HepG2 (cell line): ENCODE data around the gene TCF25. TPM values are rescaled to one million over a fixed set of nuclear protein-coding genes. Genes with fewer than 3 reads are reported as not detected.

Experiments
- ATAC-seq: fragments of 200-7000 bp; cut with Tn5 transposase; 3 replicates; pipeline ENCODE4 v1.9.1; 2020; ENCODE audit warnings: mild to moderate bottlenecking, moderate library complexity
- BruUV-seq: library from RNA; stranded (reverse); fragments of 400-500 nt; replicated peaks from 2 replicates; lab custom pipeline; 2021; lab: Mats Ljungman, UMichigan
- CTCF ChIA-PET: fragments of 300-600 bp; formaldehyde crosslinking; extraction: SDS; loops from one replicate; lab custom pipeline; 2021; ENCODE audit warnings: low total read pairs, inconsistent platforms, low intra/inter-chr PET ratio; lab: Yijun Ruan, JAX
- POLR2A ChIA-PET: fragments of 350-600 bp; sonication (Branson Sonifier 250); formaldehyde crosslinking; loops from one replicate; lab custom pipeline; 2020; ENCODE audit warnings: antibody characterized with exemption, inconsistent platforms; lab: Yijun Ruan, JAX
- DNase-seq: peaks from one replicate; pipeline ENCODE4 v3.0.0-alpha.2; 2015; ENCODE audit warnings: low spot score
- FAIRE-seq: peaks from 3 replicates; lab custom pipeline; 2011; peaks lifted over from hg19 to GRCh38; lab: Jason Lieb, UNC
- H2AFZ ChIP-seq: one replicate; pipeline ENCODE4 v1.6.1; 2011; ENCODE audit warnings: low read length, inconsistent platforms
- H3K27ac ChIP-seq: fragments of 300-600 bp; 3 replicates; pipeline ENCODE4 v1.8.0; 2011; ENCODE audit warnings: mixed run types, mild to moderate bottlenecking, mixed read lengths, low read length, inconsistent platforms; ENCODE audit not compliant: insufficient read depth; ENCODE audit errors: extremely low read length
- H3K27me3 ChIP-seq, 2 experiments: fragments of 200-600 bp in 1 of 2; 2 replicates in 1 of 2; 3 replicates in 1 of 2; pipeline versions ENCODE4 v1.6.0 to v1.8.0; 2011; ENCODE audit warnings: low read length in 2 of 2, mild to moderate bottlenecking in 2 of 2, moderate library complexity in 2 of 2, inconsistent platforms in 1 of 2; ENCODE audit not compliant: insufficient read depth in 2 of 2, control insufficient read depth in 1 of 2
- H3K36me3 ChIP-seq, 2 experiments: fragments of 200-600 bp in 1 of 2; replicated peaks in 1 of 2; 2 replicates in 1 of 2; 3 replicates in 1 of 2; pipeline versions ENCODE4 v1.5.1 to v1.8.0; 2011; ENCODE audit warnings: low read length in 2 of 2, inconsistent platforms in 1 of 2; ENCODE audit not compliant: insufficient read depth in 2 of 2, control insufficient read depth in 1 of 2
- H3K4me1 ChIP-seq: 2 replicates; pipeline ENCODE4 v1.5.1; 2012; ENCODE audit warnings: low read length, inconsistent platforms; ENCODE audit not compliant: insufficient read depth
- H3K4me2 ChIP-seq: 2 replicates; pipeline ENCODE4 v1.6.0; 2011; ENCODE audit warnings: low read depth, low read length, inconsistent platforms
- H3K4me3 ChIP-seq, 3 experiments: fragments of 200-600 bp in 1 of 3; sonication (generic), shearing (Covaris generic) in 1 of 3; replicated peaks in 1 of 3; 2 replicates each; pipeline ENCODE4 v1.5.1; 2011 to 2016; ENCODE audit warnings: low read length in 3 of 3, inconsistent platforms in 2 of 3, low read depth in 2 of 3, mild to moderate bottlenecking in 2 of 3, control low read depth in 1 of 3, mixed read lengths in 1 of 3; ENCODE audit not compliant: insufficient read depth in 1 of 3
- H3K79me2 ChIP-seq: one replicate; pipeline ENCODE4 v1.6.1; 2011; ENCODE audit warnings: low read length, inconsistent platforms; ENCODE audit not compliant: insufficient read depth
- H3K9ac ChIP-seq: 2 replicates; pipeline ENCODE4 v1.6.0; 2011; ENCODE audit warnings: mild to moderate bottlenecking, low read depth, low read length, inconsistent platforms; ENCODE audit not compliant: insufficient read depth
- H3K9me3 ChIP-seq: 2 replicates; pipeline ENCODE4 v1.5.1; 2012; ENCODE audit warnings: mild to moderate bottlenecking, low read length
- H4K20me1 ChIP-seq: 2 replicates; pipeline ENCODE4 v1.6.0; 2011; ENCODE audit warnings: inconsistent platforms, mild to moderate bottlenecking, low read length, moderate library complexity; ENCODE audit not compliant: insufficient read depth
- HHEX ChIP-seq: IDR thresholded peaks from 2 replicates; pipeline ENCODE4 v1.6.1; 2016; ENCODE audit warnings: control low read depth
- HOXA7 ChIP-seq: sonication (generic); formaldehyde crosslinking; IDR thresholded peaks from 2 replicates; pipeline ENCODE4 v1.8.1; 2022; ENCODE audit warnings: mild to moderate bottlenecking, missing genetic modification reagents, moderate library complexity
- NBN ChIP-seq: fragments of 450-650 bp; conservative IDR thresholded peaks from 2 replicates; pipeline ENCODE4 v1.6.1; 2017
- ZFP1 ChIP-seq: IDR thresholded peaks from 2 replicates; pipeline ENCODE4 v1.6.1; 2016
- ZKSCAN8 ChIP-seq: IDR thresholded peaks from 2 replicates; pipeline ENCODE4 v1.6.1; 2016; ENCODE audit warnings: borderline replicate concordance, missing genetic modification reagents, missing compliant biosample characterization
- ZNF720 ChIP-seq: sonication (generic); formaldehyde crosslinking; IDR thresholded peaks from 2 replicates; pipeline ENCODE4 v1.4.0; 2020; ENCODE audit warnings: missing genetic modification reagents
- ZNF768 ChIP-seq: sonication (generic); formaldehyde crosslinking; IDR thresholded peaks from 2 replicates; pipeline ENCODE4 v1.4.0; 2020; ENCODE audit warnings: missing genetic modification reagents
- WGBS: methylation state at CpG from one replicate; pipeline ENCODE4 v1.1.6; 2017; ENCODE audit warnings: low lambda C conversion rate; 5-methylcytosine and 5-hydroxymethylcytosine counted together
- in situ Hi-C: cut with HindIII; loops from 2 replicates; pipeline ENCODE4 v1.10.0; 2017; ENCODE audit warnings: low pct_unique_long_range_greater_than_20kb; ENCODE audit not compliant: extremely low pct_ligation_motif_present
- intact Hi-C: fragments of 100-400 bp; cut with micrococcal nuclease; formaldehyde crosslinking; loops from one replicate; pipeline ENCODE4 v1.10.0; 2022; ENCODE audit not compliant: unreplicated experiment
- polyA plus RNA-seq, 8 experiments: library from polyadenylated mRNA; depleted of rRNA in 3 of 8; stranded (reverse) in 7 of 8; unstranded in 1 of 8; fragments of >200 nt; fragmentation: Illumina TruSeq in 4 of 8; extraction: Trizol in 4 of 8; gene quantifications; 2 replicates each; pipeline versions ENCODE4 v1.2.1 to v1.2.3, GENCODE V29; 2011 to 2016; ENCODE audit warnings: low read depth in 4 of 8, missing spikeins in 1 of 8, mixed read lengths in 1 of 8; ENCODE audit not compliant: insufficient read depth in 1 of 8
- total RNA-seq, 5 experiments: library from RNA; depleted of rRNA; stranded (reverse); fragments of >200 nt; fragmentation: Illumina TruSeq; extraction: Trizol; gene quantifications; 2 replicates each; pipeline ENCODE4 v1.2.3, GENCODE V29; 2016; ENCODE audit warnings: low read depth in 1 of 5
- TF ChIP-seq, protein P1 (sequence below): IDR thresholded peaks from 2 replicates; pipeline ENCODE4 v1.6.1; 2016; ENCODE audit warnings: missing compliant biosample characterization, missing genetic modification reagents, borderline replicate concordance
- TF ChIP-seq, protein P2 (sequence below): sonication (generic); formaldehyde crosslinking; IDR thresholded peaks from 2 replicates; pipeline ENCODE4 v1.4.0; 2020; ENCODE audit warnings: missing genetic modification reagents

TCF25 gene
- total and polyA plus RNA-seq, 2 of the 13 experiments (the other 11 are each of a cell fraction or from before 2014, with no cell fraction given), result 138 to 206 TPM

DNA sequence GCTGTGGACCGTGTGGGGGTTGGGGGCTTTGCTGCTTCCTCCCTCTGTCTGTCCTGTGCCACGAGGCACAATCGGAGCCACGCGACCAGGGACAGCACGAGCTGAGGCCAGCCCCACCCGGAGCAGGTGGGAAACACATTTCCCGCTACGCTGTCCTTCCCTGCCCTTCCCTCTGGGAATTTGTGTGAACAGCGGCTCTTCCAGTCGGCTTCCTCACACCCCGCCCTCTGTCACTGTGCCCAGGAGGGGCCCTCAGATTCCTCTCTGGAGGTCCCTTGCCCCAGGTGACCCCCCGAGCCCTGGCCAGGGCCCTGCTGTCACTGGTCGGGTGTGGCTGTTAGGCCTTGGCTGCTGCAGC lies 25.5 kb upstream of the TCF25 start:
- no TSS peak for BruUV-seq
- H3K9me3 ChIP-seq, result no peaks in the 10 kb centered on the region
- H3K27me3 ChIP-seq, result no peaks in the 10 kb centered on the region
- ChIA-PET POLR2A (no interaction called here), CTCF (no interaction called here)
- TF ChIP-seq HHEX (no peak), ZNF768 (CRISPR knock-in tag) (0 out of 2 replicates have a peak, but pooled peaks have one; percentile 18), HOXA7 (CRISPR knock-in tag) (no peak), NBN (no peak), ZNF720 (CRISPR knock-in tag) (no peak), ZFP1 (CRISPR knock-in tag) (no peak), ZKSCAN8 (CRISPR knock-in tag) (no peak)
- TF ChIP-seq, protein P1, sequence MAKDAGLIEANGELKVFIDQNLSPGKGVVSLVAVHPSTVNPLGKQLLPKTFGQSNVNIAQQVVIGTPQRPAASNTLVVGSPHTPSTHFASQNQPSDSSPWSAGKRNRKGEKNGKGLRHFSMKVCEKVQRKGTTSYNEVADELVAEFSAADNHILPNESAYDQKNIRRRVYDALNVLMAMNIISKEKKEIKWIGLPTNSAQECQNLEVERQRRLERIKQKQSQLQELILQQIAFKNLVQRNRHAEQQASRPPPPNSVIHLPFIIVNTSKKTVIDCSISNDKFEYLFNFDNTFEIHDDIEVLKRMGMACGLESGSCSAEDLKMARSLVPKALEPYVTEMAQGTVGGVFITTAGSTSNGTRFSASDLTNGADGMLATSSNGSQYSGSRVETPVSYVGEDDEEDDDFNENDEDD (CRISPR knock-in tag), result no peak
- TF ChIP-seq, protein P2, sequence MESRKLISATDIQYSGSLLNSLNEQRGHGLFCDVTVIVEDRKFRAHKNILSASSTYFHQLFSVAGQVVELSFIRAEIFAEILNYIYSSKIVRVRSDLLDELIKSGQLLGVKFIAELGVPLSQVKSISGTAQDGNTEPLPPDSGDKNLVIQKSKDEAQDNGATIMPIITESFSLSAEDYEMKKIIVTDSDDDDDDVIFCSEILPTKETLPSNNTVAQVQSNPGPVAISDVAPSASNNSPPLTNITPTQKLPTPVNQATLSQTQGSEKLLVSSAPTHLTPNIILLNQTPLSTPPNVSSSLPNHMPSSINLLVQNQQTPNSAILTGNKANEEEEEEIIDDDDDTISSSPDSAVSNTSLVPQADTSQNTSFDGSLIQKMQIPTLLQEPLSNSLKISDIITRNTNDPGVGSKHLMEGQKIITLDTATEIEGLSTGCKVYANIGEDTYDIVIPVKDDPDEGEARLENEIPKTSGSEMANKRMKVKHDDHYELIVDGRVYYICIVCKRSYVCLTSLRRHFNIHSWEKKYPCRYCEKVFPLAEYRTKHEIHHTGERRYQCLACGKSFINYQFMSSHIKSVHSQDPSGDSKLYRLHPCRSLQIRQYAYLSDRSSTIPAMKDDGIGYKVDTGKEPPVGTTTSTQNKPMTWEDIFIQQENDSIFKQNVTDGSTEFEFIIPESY (CRISPR knock-in tag), result 0 out of 2 replicates have a peak, but pooled peaks have one; percentile 48
- in situ Hi-C loops (no loop called here), intact Hi-C loops (no loop called here)
- H2AFZ ChIP-seq, result no peak overlapping the region
- WGBS, result 90% methylated on average over 14 of the region's 14 CpGs
- H3K4me1 ChIP-seq, result peaks cover 15% of the 10 kb centered on the region
- no peak for FAIRE-seq
- no peak overlapping the region for H3K27ac ChIP-seq
- H4K20me1 ChIP-seq, result no peaks in the 10 kb centered on the region; the same call in 1 of the 2 replicates
- no peak for DNase-seq
- no peaks in the 10 kb centered on the region for H3K79me2 ChIP-seq
- H3K4me3 ChIP-seq, result no peak overlapping the region
- H3K36me3 ChIP-seq, result peaks cover 3 to 8% of the 10 kb centered on the region in 2 experiments; a peak in 2 of 5 replicates
- ATAC-seq, result no peak
- no peak overlapping the region for H3K9ac ChIP-seq
- H3K4me2 ChIP-seq, result no peak overlapping the region
